ENCODE results near the gene OR6Y1.

DNA sequence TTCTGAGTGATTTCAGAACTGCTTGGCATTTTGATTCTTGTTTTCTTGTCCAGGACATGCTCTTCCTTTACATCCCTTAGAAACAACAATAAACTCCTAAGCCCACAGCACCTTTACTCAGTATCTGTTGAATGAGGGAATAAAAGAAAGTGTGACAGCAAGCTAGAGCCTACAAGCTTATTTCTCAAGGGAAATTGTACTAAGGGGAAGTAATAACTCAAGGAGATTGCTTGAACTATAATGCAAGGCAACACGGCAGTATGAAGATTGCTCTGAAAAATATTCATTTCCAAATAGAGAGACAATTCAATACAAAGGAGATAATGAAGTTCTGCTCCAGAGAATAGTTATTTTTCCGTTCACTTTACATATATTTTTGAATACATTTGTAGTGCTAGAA lies 9.6 kb upstream of the OR6Y1 start:
- no peak for TF ChIP-seq POLR2A (IDR thresholded peaks at IDR 0.05)
- TF ChIP-seq, protein P1, sequence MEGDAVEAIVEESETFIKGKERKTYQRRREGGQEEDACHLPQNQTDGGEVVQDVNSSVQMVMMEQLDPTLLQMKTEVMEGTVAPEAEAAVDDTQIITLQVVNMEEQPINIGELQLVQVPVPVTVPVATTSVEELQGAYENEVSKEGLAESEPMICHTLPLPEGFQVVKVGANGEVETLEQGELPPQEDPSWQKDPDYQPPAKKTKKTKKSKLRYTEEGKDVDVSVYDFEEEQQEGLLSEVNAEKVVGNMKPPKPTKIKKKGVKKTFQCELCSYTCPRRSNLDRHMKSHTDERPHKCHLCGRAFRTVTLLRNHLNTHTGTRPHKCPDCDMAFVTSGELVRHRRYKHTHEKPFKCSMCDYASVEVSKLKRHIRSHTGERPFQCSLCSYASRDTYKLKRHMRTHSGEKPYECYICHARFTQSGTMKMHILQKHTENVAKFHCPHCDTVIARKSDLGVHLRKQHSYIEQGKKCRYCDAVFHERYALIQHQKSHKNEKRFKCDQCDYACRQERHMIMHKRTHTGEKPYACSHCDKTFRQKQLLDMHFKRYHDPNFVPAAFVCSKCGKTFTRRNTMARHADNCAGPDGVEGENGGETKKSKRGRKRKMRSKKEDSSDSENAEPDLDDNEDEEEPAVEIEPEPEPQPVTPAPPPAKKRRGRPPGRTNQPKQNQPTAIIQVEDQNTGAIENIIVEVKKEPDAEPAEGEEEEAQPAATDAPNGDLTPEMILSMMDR (IDR thresholded peaks at IDR 0.05 in 4 of 5, conservative IDR thresholded peaks at IDR 0.05 in 1 of 5), result no peak

Measured in gastrocnemius medialis (tissue), 4 donors.